ENCODE measurements around the gene CDC42EP1.
A peak's percentile ranks its signal among the peaks of the same experiment; 100 is the strongest.

Gene CDC42EP1

DNA sequence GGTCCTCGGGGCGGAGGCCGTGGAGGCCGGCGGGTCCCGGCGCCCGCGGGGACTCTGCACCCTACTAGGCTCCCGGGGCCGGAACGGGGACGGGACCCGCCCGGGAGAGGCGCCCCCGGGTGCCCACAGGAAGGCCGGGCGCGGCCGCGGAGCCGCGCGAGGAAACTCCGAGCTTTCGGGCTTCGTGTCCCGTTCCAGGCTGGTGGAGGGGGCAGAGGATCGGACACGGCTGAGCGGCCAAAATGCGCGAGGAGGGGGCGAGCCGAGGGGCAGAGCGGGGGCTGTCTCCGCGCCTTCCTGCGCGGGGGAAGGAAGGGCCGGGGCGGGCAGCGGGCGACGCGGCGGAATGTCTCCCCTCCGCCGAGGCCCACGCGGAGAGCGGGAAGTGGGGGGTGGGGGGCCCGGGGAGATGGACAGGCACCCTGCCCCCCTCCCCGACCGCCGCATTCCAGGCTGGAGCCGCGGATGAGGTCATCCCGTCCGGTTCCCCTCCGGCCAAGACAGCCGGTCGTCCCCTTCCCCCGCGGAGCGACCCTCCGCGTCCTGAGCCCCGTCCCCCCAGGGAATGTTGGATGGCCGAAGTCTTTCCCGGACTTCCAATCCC, 430 bp downstream of the CDC42EP1 start:
- DNase-seq (ENCODE audit: low read depth, low spot score): no peak
- H3K27ac ChIP-seq (ENCODE audit: low read length): no peak overlapping the region
- peaks cover 15% of the 10 kb centered on the region for H3K4me1 ChIP-seq (ENCODE audit: control insufficient read depth, insufficient read depth, low read length)
- peaks cover 8% of the 10 kb centered on the region; the same call in 1 of the 2 replicates for H3K27me3 ChIP-seq (ENCODE audit: control insufficient read depth, insufficient read depth, low read length)
- H3K4me3 ChIP-seq (ENCODE audit: low read length): peak overlapping the region; percentile 31; the same call in 1 of the 2 replicates
- no CpG with 5 or more reads among the region's 72 CpGs for WGBS (ENCODE audit: insufficient coverage, insufficient read length)
- no peaks in the 10 kb centered on the region for H3K36me3 ChIP-seq (ENCODE audit: control insufficient read depth, insufficient read depth, low read length)
- no peaks in the 10 kb centered on the region for H3K9me3 ChIP-seq (ENCODE audit: control insufficient read depth, insufficient read depth, low read length)

- WGBS (ENCODE audit: insufficient coverage, insufficient read length): no CpG with 5 or more reads among the region's 56 CpGs
- H3K27ac ChIP-seq (ENCODE audit: low read length): no peak overlapping the region
- peaks cover 8% of the 10 kb centered on the region; the same call in 1 of the 2 replicates for H3K27me3 ChIP-seq (ENCODE audit: control insufficient read depth, insufficient read depth, low read length)
- DNase-seq (ENCODE audit: low read depth, low spot score): no peak
- peaks cover 11% of the 10 kb centered on the region for H3K4me1 ChIP-seq (ENCODE audit: control insufficient read depth, insufficient read depth, low read length)
- H3K36me3 ChIP-seq (ENCODE audit: control insufficient read depth, insufficient read depth, low read length): no peaks in the 10 kb centered on the region
- peak overlapping the region; percentile 31; the same call in 1 of the 2 replicates for H3K4me3 ChIP-seq (ENCODE audit: low read length)
- H3K9me3 ChIP-seq (ENCODE audit: control insufficient read depth, insufficient read depth, low read length): no peaks in the 10 kb centered on the region
Observed at GRCh38 chr22:37561212-37562048, 1.1 kb downstream of the CDC42EP1 start.

- H3K27me3 ChIP-seq (ENCODE audit: control insufficient read depth, insufficient read depth, low read length): peaks cover 8% of the 10 kb centered on the region; the same call in 1 of the 2 replicates
- H3K4me3 ChIP-seq (ENCODE audit: low read length): no peak overlapping the region
- peaks cover 7% of the 10 kb centered on the region for H3K4me1 ChIP-seq (ENCODE audit: control insufficient read depth, insufficient read depth, low read length)
- H3K9me3 ChIP-seq (ENCODE audit: control insufficient read depth, insufficient read depth, low read length): no peaks in the 10 kb centered on the region
- no CpG with 5 or more reads among the region's 14 CpGs for WGBS (ENCODE audit: insufficient coverage, insufficient read length)
- no peak overlapping the region for H3K27ac ChIP-seq (ENCODE audit: low read length)
- no peak for DNase-seq (ENCODE audit: low read depth, low spot score)
- H3K36me3 ChIP-seq (ENCODE audit: control insufficient read depth, insufficient read depth, low read length): no peaks in the 10 kb centered on the region
Observed at GRCh38 chr22:37562049-37562875, 2.0 kb downstream of the CDC42EP1 start.

DNA sequence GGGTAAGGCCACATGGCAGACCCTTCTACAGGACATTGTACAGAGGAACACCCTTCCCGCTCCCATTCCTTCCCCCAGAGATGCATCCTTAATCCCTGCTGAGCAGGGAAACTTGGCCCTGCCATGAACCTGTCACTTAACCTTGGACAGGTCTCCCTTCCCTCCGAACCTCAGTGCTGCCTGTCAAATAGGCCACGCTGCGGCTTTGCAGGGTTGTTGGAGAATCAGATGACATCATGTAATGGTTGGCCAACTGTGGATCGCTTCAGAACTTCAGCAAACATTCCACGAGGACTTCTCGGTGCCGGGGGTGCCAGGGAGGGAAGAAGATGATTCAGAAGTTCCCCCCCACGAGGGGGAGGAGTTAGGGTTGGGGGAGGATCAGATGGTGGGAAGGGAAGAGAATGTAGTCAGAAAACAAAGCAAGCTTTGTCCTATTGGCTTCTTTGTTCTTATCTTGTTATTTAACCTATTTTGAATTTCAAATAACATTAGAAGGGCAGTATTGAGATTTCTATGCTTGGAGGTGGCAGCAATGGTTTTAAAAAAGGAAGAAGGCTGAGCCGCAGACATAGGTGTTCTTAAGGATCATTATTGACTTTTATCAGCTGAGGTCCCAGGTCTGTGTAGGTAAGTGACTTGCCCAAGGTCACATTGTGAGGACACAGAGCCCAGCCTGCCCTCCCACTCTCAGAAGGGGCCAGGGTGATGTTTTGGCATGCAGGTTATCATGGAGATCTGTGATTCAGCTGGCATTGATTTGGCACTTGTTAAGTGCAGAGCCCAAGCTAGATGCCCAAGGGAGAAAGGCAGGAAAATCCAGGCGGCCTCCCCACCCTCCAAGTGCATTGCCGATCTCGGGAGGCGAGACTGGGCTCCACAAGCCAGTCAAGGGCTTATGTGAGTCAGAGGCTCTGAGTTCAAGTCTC, 3.1 kb downstream of the CDC42EP1 start:
- Histone ChIP-seq H3K4me1 (ENCODE audit: control insufficient read depth, insufficient read depth, low read length) (peaks cover 7% of the 10 kb centered on the region), H3K27ac (ENCODE audit: low read length) (no peak overlapping the region), H3K9me3 (ENCODE audit: control insufficient read depth, insufficient read depth, low read length) (no peaks in the 10 kb centered on the region), H3K36me3 (ENCODE audit: control insufficient read depth, insufficient read depth, low read length) (no peaks in the 10 kb centered on the region), H3K27me3 (ENCODE audit: control insufficient read depth, insufficient read depth, low read length) (peaks cover 8% of the 10 kb centered on the region; the same call in 1 of the 2 replicates), H3K4me3 (ENCODE audit: low read length) (no peak overlapping the region)
- no peak for DNase-seq (ENCODE audit: low read depth, low spot score)
- no CpG with 5 or more reads among the region's 14 CpGs for WGBS (ENCODE audit: insufficient coverage, insufficient read length)

DNA sequence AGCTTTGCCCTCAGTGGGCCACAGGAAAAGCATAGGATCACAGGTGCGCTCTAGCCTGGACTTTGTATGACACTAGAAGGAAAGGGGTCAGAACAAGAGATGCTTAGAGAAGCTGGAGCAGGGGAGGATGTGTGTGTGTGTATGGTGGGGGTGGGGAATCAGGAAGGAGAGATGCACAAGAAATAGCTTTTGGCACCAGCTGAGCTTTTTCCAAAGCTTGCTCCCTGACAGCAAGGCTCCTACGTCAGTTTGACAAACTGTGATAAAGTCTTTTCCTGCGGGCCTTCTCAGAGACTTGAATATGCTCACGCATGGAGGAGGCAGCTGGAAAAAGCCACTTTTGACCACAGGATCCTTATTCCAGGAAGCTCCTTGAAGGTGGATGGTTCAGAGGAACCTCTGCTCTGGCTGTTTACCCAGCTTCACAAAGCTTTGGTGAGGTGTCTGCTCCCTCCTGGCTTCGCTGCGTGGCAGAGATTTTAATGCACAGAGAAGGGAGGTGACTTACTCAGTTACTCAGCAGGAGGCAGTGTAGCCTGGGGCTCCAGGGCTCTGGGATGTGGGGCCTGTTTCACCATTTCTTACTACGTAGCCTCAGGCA, 3.9 kb downstream of the CDC42EP1 start:
- Histone ChIP-seq H3K9me3 (ENCODE audit: control insufficient read depth, insufficient read depth, low read length) (no peaks in the 10 kb centered on the region), H3K27me3 (ENCODE audit: control insufficient read depth, insufficient read depth, low read length) (peaks cover 6% of the 10 kb centered on the region; the same call in 1 of the 2 replicates), H3K27ac (ENCODE audit: low read length) (no peak overlapping the region), H3K4me3 (ENCODE audit: low read length) (no peak overlapping the region), H3K36me3 (ENCODE audit: control insufficient read depth, insufficient read depth, low read length) (no peaks in the 10 kb centered on the region), H3K4me1 (ENCODE audit: control insufficient read depth, insufficient read depth, low read length) (peaks cover 6% of the 10 kb centered on the region)
- WGBS (ENCODE audit: insufficient coverage, insufficient read length): no CpG with 5 or more reads among the region's 7 CpGs
- no peak for DNase-seq (ENCODE audit: low read depth, low spot score)

GRCh38 chr22:37565830-37566229, 5.5 kb downstream of the CDC42EP1 start:
- peaks cover 6% of the 10 kb centered on the region; the same call in 1 of the 2 replicates for H3K27me3 ChIP-seq (ENCODE audit: control insufficient read depth, insufficient read depth, low read length)
- no peak overlapping the region for H3K27ac ChIP-seq (ENCODE audit: low read length)
- DNase-seq (ENCODE audit: low read depth, low spot score): no peak
- H3K36me3 ChIP-seq (ENCODE audit: control insufficient read depth, insufficient read depth, low read length): no peaks in the 10 kb centered on the region
- H3K4me3 ChIP-seq (ENCODE audit: low read length): no peak overlapping the region
- no CpG with 5 or more reads among the region's 17 CpGs for WGBS (ENCODE audit: insufficient coverage, insufficient read length)
- H3K4me1 ChIP-seq (ENCODE audit: control insufficient read depth, insufficient read depth, low read length): peaks cover 17% of the 10 kb centered on the region
- no peaks in the 10 kb centered on the region for H3K9me3 ChIP-seq (ENCODE audit: control insufficient read depth, insufficient read depth, low read length)

- DNase-seq (ENCODE audit: low read depth, low spot score): no peak
- Histone ChIP-seq H3K9me3 (ENCODE audit: control insufficient read depth, insufficient read depth, low read length) (no peaks in the 10 kb centered on the region), H3K4me3 (ENCODE audit: low read length) (no peak overlapping the region), H3K36me3 (ENCODE audit: control insufficient read depth, insufficient read depth, low read length) (no peaks in the 10 kb centered on the region), H3K27ac (ENCODE audit: low read length) (no peak overlapping the region), H3K27me3 (ENCODE audit: control insufficient read depth, insufficient read depth, low read length) (peaks cover 1% of the 10 kb centered on the region; the same call in 1 of the 2 replicates), H3K4me1 (ENCODE audit: control insufficient read depth, insufficient read depth, low read length) (peaks cover 15% of the 10 kb centered on the region)
- WGBS (ENCODE audit: insufficient coverage, insufficient read length): no CpG with 5 or more reads among the region's 28 CpGs
Observed at GRCh38 chr22:37566329-37566837, 6.1 kb downstream of the CDC42EP1 start.

- Histone ChIP-seq H3K9me3 (ENCODE audit: control insufficient read depth, insufficient read depth, low read length) (no peaks in the 10 kb centered on the region), H3K36me3 (ENCODE audit: control insufficient read depth, insufficient read depth, low read length) (no peaks in the 10 kb centered on the region), H3K4me3 (ENCODE audit: low read length) (no peak overlapping the region), H3K27me3 (ENCODE audit: control insufficient read depth, insufficient read depth, low read length) (no peaks in the 10 kb centered on the region), H3K27ac (ENCODE audit: low read length) (no peak overlapping the region), H3K4me1 (ENCODE audit: control insufficient read depth, insufficient read depth, low read length) (peaks cover 13% of the 10 kb centered on the region)
- DNase-seq (ENCODE audit: low read depth, low spot score): no peak
- WGBS (ENCODE audit: insufficient coverage, insufficient read length): no CpG with 5 or more reads among the region's 16 CpGs
Observed at GRCh38 chr22:37566903-37567798, 6.9 kb downstream of the CDC42EP1 start.
